Effector CD8-positive, alpha-beta T cell (primary cell): Measurements from ENCODE around the gene KAT8.
A peak's percentile ranks its signal among the peaks of the same experiment; 100 is the strongest.
"Not testable (repeated sequence)": the region's sequence is repeated elsewhere in the genome, so short reads cannot be mapped to it uniquely, and the experiment has no call there.

Source experiments
- DNase-seq: peaks from one replicate; lab custom pipeline; 2025; lab: John Stamatoyannopoulos, UW

The KAT8 gene

GRCh38 chr16:31083981-31084380 is 33.5 kb upstream of the KAT8 start:
- DNase-seq: no peak

GRCh38 chr16:31084584-31085302 is 32.7 kb upstream of the KAT8 start:
- DNase-seq: no peak

- no peak for DNase-seq
These were observed 32.1 kb upstream of the KAT8 start for GRCh38 chr16:31085411-31085810.

- no peak for DNase-seq
These were observed 31.4 kb upstream of the KAT8 start for GRCh38 chr16:31085873-31086628.

DNA sequence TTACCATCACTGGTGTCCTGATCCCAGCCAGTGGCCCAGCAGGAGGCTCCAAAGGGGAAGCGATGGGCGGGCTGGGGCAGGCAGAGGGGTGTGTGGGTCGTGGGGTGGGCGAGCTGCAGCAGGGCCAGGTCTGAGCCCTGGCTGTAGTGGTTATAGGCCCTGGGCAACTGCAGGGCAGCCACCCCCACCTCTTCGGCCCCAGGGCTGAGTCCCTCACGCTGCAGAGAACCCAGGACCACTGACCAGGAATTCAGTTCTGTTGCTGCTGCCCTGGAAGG is 30.9 kb upstream of the KAT8 start:
- no peak for DNase-seq

DNA sequence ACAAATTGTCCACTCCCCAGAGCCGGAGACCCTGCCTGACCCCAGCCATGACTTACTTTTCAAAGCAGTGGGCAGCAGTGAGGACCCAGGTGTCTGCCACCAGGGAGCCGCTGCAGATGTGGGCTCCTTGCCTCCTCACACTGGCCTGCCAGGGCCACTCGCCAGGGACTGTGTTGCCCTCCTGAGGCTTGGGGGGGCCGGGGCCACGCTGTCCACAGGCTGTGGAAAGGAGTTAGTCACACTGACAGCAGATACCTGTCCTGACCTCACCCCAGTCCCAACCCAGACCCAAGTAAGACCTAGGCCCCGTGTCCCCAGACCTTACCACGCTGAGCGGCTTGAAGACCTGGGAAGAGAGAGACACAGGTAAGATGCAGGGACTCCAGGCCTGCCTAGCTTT is 30.0 kb upstream of the KAT8 start:
- no peak for DNase-seq

DNA sequence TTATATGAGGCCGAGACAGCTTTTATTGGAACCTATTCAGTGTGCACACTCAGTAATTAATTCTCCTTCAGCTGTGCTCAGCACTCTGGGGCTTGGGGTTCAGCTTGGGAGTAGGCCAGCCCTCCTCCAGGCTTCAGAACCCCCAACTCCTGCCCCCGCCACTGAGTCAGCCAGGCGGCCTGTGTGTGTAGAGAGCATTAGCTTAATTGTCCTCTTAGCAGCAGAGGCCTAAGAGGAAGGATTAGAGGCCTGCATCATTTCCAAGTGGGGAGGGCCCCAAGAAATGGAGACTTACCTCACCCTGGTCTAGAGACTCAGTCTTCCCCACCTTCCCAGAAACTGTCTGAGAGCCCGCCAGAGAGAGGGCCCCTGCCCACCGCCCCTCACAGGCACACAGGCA is 29.5 kb upstream of the KAT8 start:
- DNase-seq: no peak

- DNase-seq: no peak
These were observed 28.8 kb upstream of the KAT8 start, which contains the start of gene PRSS53 for GRCh38 chr16:31088459-31089183. Gene PRSS53 (minus strand): TSS chr16:31088943. CDS start chr16:31088809, 134 bp downstream.

DNA sequence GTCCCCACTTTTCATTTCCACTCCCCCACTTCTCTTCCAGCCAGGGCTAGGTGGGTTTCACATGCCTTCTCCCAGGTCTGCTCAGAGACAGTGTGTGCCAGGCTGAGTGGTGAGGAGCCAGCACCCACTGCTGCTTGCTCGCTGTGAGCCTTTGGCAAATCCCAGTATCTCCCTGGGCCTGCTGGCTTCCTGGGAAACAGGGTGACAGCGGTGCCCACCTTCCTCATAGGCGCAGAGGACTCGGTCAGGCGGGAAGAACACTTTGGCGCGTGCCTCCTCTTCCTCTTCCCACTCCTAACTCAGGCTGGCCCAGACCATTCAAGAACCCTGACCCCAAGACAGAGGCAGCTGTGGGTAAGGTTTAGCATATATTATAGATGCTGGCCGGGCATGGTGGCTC is 28.3 kb upstream of the KAT8 start:
- no peak for DNase-seq

DNA sequence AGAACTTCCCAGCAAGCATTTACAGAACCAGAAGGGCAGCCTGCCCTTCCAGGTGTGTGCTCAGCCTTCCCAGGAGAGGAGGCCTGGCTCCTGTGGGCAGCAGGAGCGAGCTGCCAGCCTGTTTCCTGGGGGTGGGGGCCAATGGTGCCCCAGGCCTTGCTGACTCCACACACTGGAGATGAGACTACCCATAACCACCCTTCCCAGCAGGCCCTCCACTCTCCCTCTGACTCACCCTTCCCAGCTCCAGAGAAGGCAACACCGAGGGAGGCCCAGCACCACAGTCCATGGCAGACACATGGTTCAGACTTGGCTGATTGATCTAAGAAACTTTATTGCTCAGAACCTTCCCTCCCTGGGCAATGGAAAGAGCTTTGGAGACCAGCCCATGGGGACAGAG is 26.9 kb upstream of the KAT8 start:
- no peak for DNase-seq

DNA sequence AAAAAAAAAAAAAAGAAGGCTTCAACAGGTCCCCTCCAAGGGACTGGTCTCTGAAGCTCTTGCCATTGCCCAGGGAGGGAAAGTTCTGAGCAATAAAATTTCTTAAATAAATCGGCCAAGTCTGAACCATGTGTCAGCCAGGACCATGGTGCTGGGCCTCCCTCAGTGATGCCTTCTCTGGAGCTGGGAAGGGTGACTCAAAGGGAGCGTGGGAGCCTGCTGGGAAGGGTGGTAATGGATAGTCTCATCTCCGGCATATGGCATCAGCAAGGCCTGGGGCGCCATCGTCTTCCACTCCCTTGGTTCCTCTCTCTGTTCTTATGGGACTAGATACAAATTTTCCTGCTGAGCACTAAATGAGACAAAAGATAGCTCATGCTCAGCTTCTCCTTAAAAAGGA is 25.1 kb upstream of the KAT8 start:
- no peak for DNase-seq

DNA sequence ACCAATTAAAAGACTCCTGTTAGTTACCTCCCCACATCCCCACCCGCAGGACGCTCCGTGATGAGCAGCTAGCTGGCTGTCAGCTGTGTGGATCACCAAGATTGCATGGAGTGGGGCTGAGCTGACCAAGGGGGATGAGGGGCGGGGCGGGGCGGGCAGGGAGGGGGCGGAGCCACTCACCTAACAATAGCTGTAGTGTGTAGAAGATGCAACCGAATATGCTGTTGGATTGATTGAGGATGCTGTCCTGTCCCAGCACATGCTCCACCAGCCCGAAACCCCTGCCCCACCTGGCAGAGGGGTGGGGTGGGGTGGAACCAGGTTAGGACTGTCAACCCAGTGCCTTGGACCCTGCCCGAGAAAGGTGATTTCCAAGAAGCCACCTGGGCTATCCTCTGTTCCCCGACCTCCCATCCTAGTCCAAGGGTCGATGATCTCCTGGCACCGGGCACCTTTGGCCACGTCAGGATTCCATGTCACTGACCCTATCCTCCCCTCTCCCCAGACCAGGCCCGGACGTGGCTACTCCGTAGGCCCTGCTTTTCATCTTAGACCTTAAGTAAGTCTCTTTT is 24.2 kb upstream of the KAT8 start:
- no peak for DNase-seq

GRCh38 chr16:31094088-31094423 is 23.4 kb upstream of the KAT8 start:
- no peak for DNase-seq

- peak; percentile 79 for DNase-seq
These were observed 22.9 kb upstream of the KAT8 start, which contains the start of gene VKORC1 for GRCh38 chr16:31094424-31095120. Gene VKORC1 (minus strand): TSS chr16:31094797. CDS start chr16:31094729, 68 bp downstream.

- DNase-seq: no peak
These were observed 17.4 kb upstream of the KAT8 start for GRCh38 chr16:31099860-31100638.

DNA sequence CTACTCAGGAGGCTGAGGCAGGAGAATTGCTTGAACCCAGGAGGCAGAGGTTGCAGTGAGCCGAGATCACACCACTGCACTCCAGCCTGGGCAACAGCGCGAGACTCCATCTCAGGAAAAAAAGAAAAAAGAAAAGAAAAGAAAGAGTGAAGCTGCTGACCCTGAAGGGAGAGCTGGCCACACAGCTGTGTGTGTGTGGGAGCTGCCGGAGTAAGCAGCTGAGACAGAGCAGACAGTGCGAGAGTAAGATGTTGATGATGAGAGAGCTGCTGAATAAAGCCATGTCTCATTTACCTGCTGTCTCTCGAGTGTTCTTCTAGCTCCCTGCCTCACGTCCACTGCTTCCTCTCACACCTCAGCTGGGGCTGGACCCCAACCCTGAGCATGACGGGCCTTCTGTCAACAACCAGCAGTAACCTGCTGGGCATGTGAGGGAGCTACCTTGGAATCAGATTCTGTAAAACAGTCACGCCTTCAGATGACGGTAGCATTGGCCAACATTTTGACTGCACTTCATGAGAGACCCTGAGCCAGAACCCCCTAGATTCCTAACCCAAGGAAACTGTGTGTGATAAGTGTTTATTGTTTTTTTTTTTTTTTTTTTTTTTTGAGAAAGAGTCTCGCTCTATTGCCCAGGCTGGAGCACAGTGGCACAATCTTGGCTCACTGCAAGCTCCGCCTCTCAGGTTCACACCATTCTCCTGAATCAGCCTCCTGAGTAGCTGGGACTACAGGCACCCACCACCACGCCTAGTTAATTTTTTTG is 16.4 kb upstream of the KAT8 start:
- DNase-seq: not testable (repeated sequence)

- peak; percentile 80 for DNase-seq
These were observed 11.7 kb upstream of the KAT8 start for GRCh38 chr16:31105677-31106213.

GRCh38 chr16:31106509-31107464 is 10.7 kb upstream of the KAT8 start:
- DNase-seq: no peak

DNA sequence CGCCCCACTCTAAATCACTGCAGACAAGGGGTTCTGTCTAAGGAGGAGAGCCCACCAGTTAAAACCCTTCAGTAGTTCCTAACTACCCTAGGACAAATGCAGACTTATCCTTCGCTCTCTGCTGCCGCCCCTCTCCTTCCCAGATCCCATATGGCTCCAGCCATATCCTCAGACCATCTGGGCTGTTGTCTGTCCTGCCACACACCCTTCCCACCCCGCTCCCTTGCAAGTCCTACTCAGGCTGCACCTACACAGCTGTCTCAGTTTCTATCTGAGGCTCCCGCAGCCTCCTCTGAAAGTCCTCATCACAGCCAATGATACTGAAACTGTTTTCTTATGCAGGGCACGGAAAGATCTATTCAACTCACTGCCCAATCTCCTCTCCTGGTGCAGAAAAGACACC is 10.0 kb upstream of the KAT8 start:
- no peak for DNase-seq
